ENCODE measurements around the gene EIF6. TPM values are rescaled to one million over a fixed set of nuclear protein-coding genes. Genes with fewer than 3 reads are reported as not detected.
"Not testable (repeated sequence)": the region's sequence is repeated elsewhere in the genome, so short reads cannot be mapped to it uniquely, and the experiment has no call there.

The EIF6 gene
- polyA plus RNA-seq, 5 donors: 90.8 to 128 (median 98.9) TPM

- DNase-seq: no peak
These were observed 31.5 kb upstream of the EIF6 start for GRCh38 chr20:35316086-35316485.

GRCh38 chr20:35315632-35316020 lies 31.1 kb upstream of the EIF6 start:
- DNase-seq: not testable (repeated sequence)

GRCh38 chr20:35314816-35315631 lies 30.5 kb upstream of the EIF6 start:
- DNase-seq: no peak

GRCh38 chr20:35312318-35312717 lies 27.7 kb upstream of the EIF6 start:
- DNase-seq: no peak

- no peak for DNase-seq
These were observed 27.2 kb upstream of the EIF6 start for GRCh38 chr20:35311822-35312221.

- no peak for DNase-seq
These were observed 26.8 kb upstream of the EIF6 start for GRCh38 chr20:35311409-35311808.

GRCh38 chr20:35307666-35308653 lies 23.4 kb upstream of the EIF6 start:
- no peak for DNase-seq

- peak in 1 of 2 donors; percentile 32 for DNase-seq
These were observed 22.5 kb upstream of the EIF6 start for GRCh38 chr20:35306931-35307517.

GRCh38 chr20:35305682-35306556 lies 21.3 kb upstream of the EIF6 start:
- no peak for DNase-seq

- DNase-seq: no peak
These were observed 20.4 kb upstream of the EIF6 start for GRCh38 chr20:35304956-35305355.

- peak; percentile 57 to 75 for DNase-seq
These were observed 19.3 kb upstream of the EIF6 start for GRCh38 chr20:35303735-35304491.

- DNase-seq: no peak
These were observed 18.8 kb upstream of the EIF6 start for GRCh38 chr20:35303382-35303734.

GRCh38 chr20:35302421-35303335 lies 18.1 kb upstream of the EIF6 start:
- DNase-seq: no peak

- no peak for DNase-seq
These were observed 16.9 kb upstream of the EIF6 start for GRCh38 chr20:35301426-35301825.

- no peak for DNase-seq
These were observed 16.1 kb upstream of the EIF6 start for GRCh38 chr20:35300469-35301262.

- no peak for DNase-seq
These were observed 15.2 kb upstream of the EIF6 start for GRCh38 chr20:35299780-35300179.

- DNase-seq: no peak
These were observed 13.7 kb upstream of the EIF6 start for GRCh38 chr20:35298264-35298663.

- no peak for DNase-seq
These were observed 13.2 kb upstream of the EIF6 start for GRCh38 chr20:35297740-35298139.

- DNase-seq: no peak
These were observed 12.6 kb upstream of the EIF6 start for GRCh38 chr20:35297155-35297554.

Data from right lung (tissue), 5 donors.